ENCODE data around the gene DHRS9. TPM values are rescaled to one million over a fixed set of nuclear protein-coding genes. Genes with fewer than 3 reads are reported as not detected.

The DHRS9 gene
- total RNA-seq, 1 experiment from 2014 or later, result not detected

- POLR2A ChIA-PET (ENCODE audit: unreplicated experiment), result no interaction called here
- DNase-seq, result peak; percentile 64 to 93
- no peak for TF ChIP-seq CTCF (conservative IDR thresholded peaks at IDR 0.05)
- no peak for TF ChIP-seq EZH2 (IDR thresholded peaks at IDR 0.05; ENCODE audit: low read depth)
- Histone ChIP-seq H3K4me1 (replicated peaks; ENCODE audit: insufficient read depth) (peaks cover 79% of the 10 kb centered on the region), H4K20me1 (ENCODE audit: insufficient read depth) (no peaks in the 10 kb centered on the region), H2AFZ (peak overlapping the region; percentile 54; the same call in 1 of the 2 replicates), H3F3A (ENCODE audit: insufficient read depth, low read depth) (peaks cover 39% of the 10 kb centered on the region), H3K4me3 (peak overlapping the region; percentile 27; the same call in 1 of the 2 replicates), H3K27me3 (ENCODE audit: insufficient read depth, low read depth) (no peaks in the 10 kb centered on the region), H3K36me3 (ENCODE audit: low read depth) (no peaks in the 10 kb centered on the region), H3K79me2 (ENCODE audit: low read depth) (no peaks in the 10 kb centered on the region), H3K27ac (peak overlapping the region; percentile 91), H3K9me3 (ENCODE audit: insufficient read depth, low read depth) (no peaks in the 10 kb centered on the region; the same call in 1 of the 2 replicates), H3K4me2 (peak overlapping the region; percentile 75), H3K9me2 (ENCODE audit: insufficient read depth) (no peaks in the 10 kb centered on the region)
- no TSS peak for BruUV-seq (replicated peaks)
- intact Hi-C loops (cut with micrococcal nuclease; ENCODE audit: unreplicated experiment), result loop anchor here (1.0 to 5.0 kb wide), 2 partner anchors 55 to 128 kb away; no protein-coding TSS in a partner anchor
- CTCF ChIA-PET, result no interaction called here
Measured at GRCh38 chr2:169091761-169092519, 22.6 kb downstream of the DHRS9 start.

GRCh38 chr2:169093535-169093934, 24.2 kb downstream of the DHRS9 start:
- Histone ChIP-seq H4K20me1 (ENCODE audit: insufficient read depth) (no peaks in the 10 kb centered on the region), H3K4me2 (no peak overlapping the region), H3F3A (ENCODE audit: insufficient read depth, low read depth) (peaks cover 31% of the 10 kb centered on the region), H3K4me3 (no peak overlapping the region), H3K4me1 (replicated peaks; ENCODE audit: insufficient read depth) (peaks cover 64% of the 10 kb centered on the region), H3K9me2 (ENCODE audit: insufficient read depth) (no peaks in the 10 kb centered on the region), H3K36me3 (ENCODE audit: low read depth) (no peaks in the 10 kb centered on the region), H2AFZ (no peak overlapping the region), H3K27me3 (ENCODE audit: insufficient read depth, low read depth) (no peaks in the 10 kb centered on the region), H3K9me3 (ENCODE audit: insufficient read depth, low read depth) (no peaks in the 10 kb centered on the region; the same call in 1 of the 2 replicates), H3K79me2 (ENCODE audit: low read depth) (no peaks in the 10 kb centered on the region), H3K27ac (0 out of 2 replicates have a peak overlapping the region, but pooled peaks have one; percentile 91)
- no TSS peak for BruUV-seq (replicated peaks)
- POLR2A ChIA-PET (ENCODE audit: unreplicated experiment), result interaction anchor here (0.6 kb wide), 1 partner anchor 723 kb away, joined by 3 read pairs; no protein-coding TSS in a partner anchor
- no peak for TF ChIP-seq CTCF (conservative IDR thresholded peaks at IDR 0.05)
- TF ChIP-seq EZH2 (IDR thresholded peaks at IDR 0.05; ENCODE audit: low read depth), result no peak
- CTCF ChIA-PET, result no interaction called here
- intact Hi-C loops (cut with micrococcal nuclease; ENCODE audit: unreplicated experiment), result loop anchor here (5.0 kb wide), 1 partner anchor 56 kb away; no protein-coding TSS in a partner anchor
- DNase-seq, result no peak

DNA sequence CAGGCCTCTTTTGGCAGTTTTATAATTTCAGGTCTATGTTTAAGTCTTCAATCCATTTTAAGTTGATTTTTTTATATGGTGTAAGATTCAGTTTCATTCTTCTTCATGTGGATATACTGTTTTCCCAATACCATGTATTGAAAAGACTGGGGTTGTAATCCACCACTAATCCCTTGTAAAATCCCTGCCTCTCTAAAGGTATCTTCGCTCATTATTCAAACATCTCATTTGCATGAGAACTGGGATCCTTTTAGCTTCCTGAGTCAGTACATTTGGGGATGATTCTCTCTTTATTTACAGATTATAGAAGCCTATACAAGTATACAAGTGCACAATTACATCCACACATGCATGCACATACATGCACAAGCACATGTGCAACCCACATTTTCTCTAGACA, 25.3 kb downstream of the DHRS9 start:
- intact Hi-C loops (cut with micrococcal nuclease; ENCODE audit: unreplicated experiment), result loop anchor here (5.0 kb wide), 2 partner anchors 57 to 82 kb away; no protein-coding TSS in a partner anchor
- peaks cover 62% of the 10 kb centered on the region for H3K4me1 ChIP-seq (replicated peaks; ENCODE audit: insufficient read depth)
- no peak overlapping the region for H2AFZ ChIP-seq
- H3K27ac ChIP-seq, result no peak overlapping the region
- ChIA-PET POLR2A (ENCODE audit: unreplicated experiment) (no interaction called here), CTCF (no interaction called here)
- no peaks in the 10 kb centered on the region for H3K27me3 ChIP-seq (ENCODE audit: insufficient read depth, low read depth)
- H3K36me3 ChIP-seq (ENCODE audit: low read depth), result no peaks in the 10 kb centered on the region
- 0 out of 2 replicates have a peak overlapping the region, but pooled peaks have one; percentile 65 for H3K4me2 ChIP-seq
- DNase-seq, result no peak
- BruUV-seq (replicated peaks), result no TSS peak
- no peaks in the 10 kb centered on the region for H3K79me2 ChIP-seq (ENCODE audit: low read depth)
- TF ChIP-seq EZH2 (IDR thresholded peaks at IDR 0.05; ENCODE audit: low read depth) (no peak), CTCF (conservative IDR thresholded peaks at IDR 0.05) (no peak)
- peaks cover 31% of the 10 kb centered on the region for H3F3A ChIP-seq (ENCODE audit: insufficient read depth, low read depth)
- no peaks in the 10 kb centered on the region for H3K9me2 ChIP-seq (ENCODE audit: insufficient read depth)
- no peaks in the 10 kb centered on the region; the same call in 1 of the 2 replicates for H3K9me3 ChIP-seq (ENCODE audit: insufficient read depth, low read depth)
- no peaks in the 10 kb centered on the region for H4K20me1 ChIP-seq (ENCODE audit: insufficient read depth)
- no peak overlapping the region for H3K4me3 ChIP-seq

Data from PC-9 (cell line).